Vagina (tissue), 2 donors: ENCODE results near the gene SH3D19.

Source experiments
- POLR2A ChIP-seq, 2 donors: fragments of 450-650 bp; IDR thresholded peaks; one replicate each; pipeline ENCODE4 v1.6.1; 2017; ENCODE audit warnings: antibody characterized with exemption in 2 of 2, mild to moderate bottlenecking in 2 of 2, moderate library complexity in 2 of 2
- POLR2AphosphoS5 ChIP-seq, 2 donors: sonication (generic); formaldehyde crosslinking; IDR thresholded peaks; one replicate each; pipeline ENCODE4 v1.9.0; 2017; ENCODE audit warnings: antibody characterized with exemption in 2 of 2, mild to moderate bottlenecking in 2 of 2, low read depth in 1 of 2; ENCODE audit not compliant: insufficient read depth in 1 of 2
- TF ChIP-seq, protein P1 (sequence below), 3 experiments: fragments of 450-650 bp in 2 of 3; fragments of 200-600 bp in 1 of 3; sonication (generic) in 1 of 3; IDR thresholded peaks; one replicate each; pipeline ENCODE4 v1.5.1; 2017 to 2019; ENCODE audit warnings: antibody characterized with exemption in 3 of 3, mild to moderate bottlenecking in 2 of 3, moderate library complexity in 2 of 3

DNA sequence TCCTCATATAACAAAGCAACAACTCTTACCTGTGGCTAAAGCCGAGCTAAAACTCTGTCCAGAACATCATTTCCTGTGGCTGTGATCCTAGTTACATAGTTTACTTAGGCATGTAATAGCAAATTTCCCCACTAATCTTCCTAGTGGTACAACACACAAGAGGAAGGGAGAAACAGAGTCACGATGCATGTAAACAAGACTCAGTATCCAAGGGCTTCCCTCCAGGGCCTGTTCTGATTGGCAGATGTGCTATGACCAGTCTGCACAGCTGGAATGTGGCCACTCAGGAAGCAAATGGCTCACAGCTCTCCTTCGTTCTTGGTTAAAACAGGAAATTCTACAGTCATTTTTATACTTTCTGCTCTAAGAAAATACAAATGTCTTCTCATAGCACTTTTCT lies 97.7 kb downstream of the SH3D19 start:
- peak in 1 of 2 donors; percentile 37 for TF ChIP-seq POLR2AphosphoS5 (IDR thresholded peaks at IDR 0.05; ENCODE audit: insufficient read depth in 1 of 2, low read depth in 1 of 2)
- no peak for TF ChIP-seq POLR2A (IDR thresholded peaks at IDR 0.05)
- TF ChIP-seq, protein P1, sequence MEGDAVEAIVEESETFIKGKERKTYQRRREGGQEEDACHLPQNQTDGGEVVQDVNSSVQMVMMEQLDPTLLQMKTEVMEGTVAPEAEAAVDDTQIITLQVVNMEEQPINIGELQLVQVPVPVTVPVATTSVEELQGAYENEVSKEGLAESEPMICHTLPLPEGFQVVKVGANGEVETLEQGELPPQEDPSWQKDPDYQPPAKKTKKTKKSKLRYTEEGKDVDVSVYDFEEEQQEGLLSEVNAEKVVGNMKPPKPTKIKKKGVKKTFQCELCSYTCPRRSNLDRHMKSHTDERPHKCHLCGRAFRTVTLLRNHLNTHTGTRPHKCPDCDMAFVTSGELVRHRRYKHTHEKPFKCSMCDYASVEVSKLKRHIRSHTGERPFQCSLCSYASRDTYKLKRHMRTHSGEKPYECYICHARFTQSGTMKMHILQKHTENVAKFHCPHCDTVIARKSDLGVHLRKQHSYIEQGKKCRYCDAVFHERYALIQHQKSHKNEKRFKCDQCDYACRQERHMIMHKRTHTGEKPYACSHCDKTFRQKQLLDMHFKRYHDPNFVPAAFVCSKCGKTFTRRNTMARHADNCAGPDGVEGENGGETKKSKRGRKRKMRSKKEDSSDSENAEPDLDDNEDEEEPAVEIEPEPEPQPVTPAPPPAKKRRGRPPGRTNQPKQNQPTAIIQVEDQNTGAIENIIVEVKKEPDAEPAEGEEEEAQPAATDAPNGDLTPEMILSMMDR (IDR thresholded peaks at IDR 0.05): no peak
